Left renal cortex interstitium (tissue), 4 donors: ENCODE results near the gene KCNJ9. TPM values are rescaled to one million over a fixed set of nuclear protein-coding genes. Genes with fewer than 3 reads are reported as not detected.

ENCODE experiments used
- DNase-seq, 4 donors: peaks; one replicate each; pipeline ENCODE4 v3.0.0-alpha.2; 2013; ENCODE audit warnings: low read depth in 4 of 4, low spot score in 2 of 4, missing footprints in 1 of 4
- polyA plus RNA-seq, 4 donors: library from polyadenylated mRNA; unstranded; fragments of 120-200 nt; gene quantifications; one replicate each; pipeline ENCODE4 v1.2.1, GENCODE V29; 2013; ENCODE audit not compliant: insufficient read length in 4 of 4

The KCNJ9 gene
- polyA plus RNA-seq, 4 donors, result 0.08 to 0.14 (median 0.12) TPM

DNA sequence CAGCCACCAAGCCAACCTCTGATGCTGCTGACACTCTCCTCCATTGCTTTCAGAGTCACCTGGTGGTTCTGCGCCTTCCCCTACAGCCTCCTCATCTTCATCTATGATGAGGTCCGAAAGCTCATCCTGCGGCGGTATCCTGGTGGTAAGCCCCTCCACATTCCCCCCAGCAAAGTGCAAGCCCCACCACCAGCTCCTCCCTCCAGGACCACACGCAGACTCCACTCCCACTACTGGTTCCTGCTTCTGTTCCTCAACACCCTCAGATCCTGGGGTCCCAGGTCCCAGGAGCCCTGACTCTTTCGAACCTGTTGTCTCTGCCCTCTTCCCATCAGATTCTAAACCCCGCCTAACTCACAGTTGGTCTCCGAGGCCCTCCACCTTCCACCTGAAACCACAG is 58.5 kb downstream of the KCNJ9 start:
- no peak for DNase-seq

Other genes with a start within 250 kb of the KCNJ9 start
- gene VSIG8, start 218.9 kb upstream of the KCNJ9 start, polyA plus RNA-seq, result 1 to 10 TPM in 1 of 4 donors, under 1 TPM in 3; 0.39 to 1.2 (median 0.65) TPM
- gene CFAP45, start 181.4 kb upstream of the KCNJ9 start, polyA plus RNA-seq, result 1 to 10 TPM; 3.7 to 5.2 (median 4.3) TPM
- gene TAGLN2, start 156.0 kb upstream of the KCNJ9 start, polyA plus RNA-seq, result 100 to 1,000 TPM; 124 to 149 (median 130) TPM
- 10 to 100 TPM in 3 of 4 donors, 1 to 10 TPM in 1; 10.0 to 26.1 (median 18.3) TPM for gene IGSF9, start 135.9 kb upstream of the KCNJ9 start, polyA plus RNA-seq
- gene SLAMF9, start 127.3 kb upstream of the KCNJ9 start, polyA plus RNA-seq, result not detected
- gene PIGM, start 49.5 kb upstream of the KCNJ9 start, polyA plus RNA-seq, result 10 to 100 TPM; 10.8 to 14.9 (median 11.6) TPM
- 10 to 100 TPM; 23.4 to 30.9 (median 23.9) TPM for gene KCNJ10, start 11.4 kb upstream of the KCNJ9 start, polyA plus RNA-seq
- gene IGSF8, start 17.1 kb downstream of the KCNJ9 start, polyA plus RNA-seq, result 10 to 100 TPM; 26.9 to 43.7 (median 38.6) TPM
- gene ATP1A2, start 34.2 kb downstream of the KCNJ9 start, polyA plus RNA-seq, result 1 to 10 TPM; 3.9 to 5.7 (median 4.8) TPM
- gene ATP1A4, start 70.1 kb downstream of the KCNJ9 start, polyA plus RNA-seq, result under 1 TPM in 3 of 4 donors, not detected in 1; 0.04 to 0.43 (median 0.26) TPM
- under 1 TPM; 0.13 to 0.63 (median 0.33) TPM for gene CASQ1, start 109.0 kb downstream of the KCNJ9 start, polyA plus RNA-seq
- gene PEA15, start 123.8 kb downstream of the KCNJ9 start, polyA plus RNA-seq, result 100 to 1,000 TPM in 2 of 4 donors, 10 to 100 TPM in 2; 86.1 to 130 (median 108) TPM
- gene DCAF8, start 181.0 kb downstream of the KCNJ9 start, polyA plus RNA-seq, result 100 to 1,000 TPM; 160 to 276 (median 224) TPM
- gene PEX19, start 203.6 kb downstream of the KCNJ9 start, polyA plus RNA-seq, result 10 to 100 TPM; 72.1 to 91.4 (median 78.8) TPM